Retinal pigment epithelial cell (primary cell): ENCODE results near the gene THAP4.

Source experiments
- DNase-seq: peaks from one replicate; pipeline ENCODE4 v3.0.0-alpha.2; 2010; ENCODE audit warnings: low read depth
- H3K4me3 ChIP-seq: 2 replicates; pipeline ENCODE4 v1.5.1; 2011; ENCODE audit warnings: mild to moderate bottlenecking, low read length, control low read depth, moderate library complexity
- CTCF ChIP-seq: conservative IDR thresholded peaks from 2 replicates; pipeline ENCODE4 v1.5.1; 2011; ENCODE audit warnings: low read depth, low read length, control low read depth, inconsistent platforms

THAP4 gene

GRCh38 chr2:241654551-241654950 is 17.6 kb upstream of the THAP4 start:
- no peak overlapping the region for H3K4me3 ChIP-seq
- no peak for DNase-seq
- TF ChIP-seq CTCF = no peak

- no peak overlapping the region for H3K4me3 ChIP-seq
- no peak for DNase-seq
- TF ChIP-seq CTCF = no peak
Measured at GRCh38 chr2:241653210-241653750, 16.3 kb upstream of the THAP4 start.

- no peak for DNase-seq
- no peak for TF ChIP-seq CTCF
- no peak overlapping the region for H3K4me3 ChIP-seq
Measured at GRCh38 chr2:241652722-241653121, 15.8 kb upstream of the THAP4 start.

- no peak for DNase-seq
- no peak overlapping the region for H3K4me3 ChIP-seq
- TF ChIP-seq CTCF = no peak
Measured at GRCh38 chr2:241652142-241652541, 15.2 kb upstream of the THAP4 start.

GRCh38 chr2:241649927-241650326 is 13.0 kb upstream of the THAP4 start:
- no peak for DNase-seq
- no peak for TF ChIP-seq CTCF
- H3K4me3 ChIP-seq = no peak overlapping the region

GRCh38 chr2:241649404-241649803 is 12.4 kb upstream of the THAP4 start:
- TF ChIP-seq CTCF = no peak
- no peak for DNase-seq
- no peak overlapping the region for H3K4me3 ChIP-seq

GRCh38 chr2:241648453-241648852 is 11.5 kb upstream of the THAP4 start:
- TF ChIP-seq CTCF = no peak
- DNase-seq = no peak
- H3K4me3 ChIP-seq = no peak overlapping the region
